CD4-positive, CD25-positive, alpha-beta regulatory T cell (primary cell): ENCODE measurements around the gene COL20A1. TPM values are rescaled to one million over a fixed set of nuclear protein-coding genes. Genes with fewer than 3 reads are reported as not detected.

ENCODE experiments used
- ATAC-seq, 2 donors: fragments of 150-1000 bp; cut with Tn5 transposase; one replicate each; pipeline ENCODE4 v1.10.0; 2021; ENCODE audit warnings: low read depth in 2 of 2, moderate number of reproducible peaks in 2 of 2, moderate library complexity in 1 of 2
- DNase-seq, 3 donors: peaks; one replicate each; pipeline versions ENCODE4 v3.0.0 to v3.0.0-alpha.2; 2012 to 2022; ENCODE audit warnings: mixed read lengths in 1 of 3
- H3K27ac ChIP-seq: one replicate; pipeline ENCODE4 v1.7.0; 2013; ENCODE audit warnings: mild to moderate bottlenecking, low read length; ENCODE audit not compliant: insufficient read depth, poor library complexity, severe bottlenecking
- H3K27me3 ChIP-seq: one replicate; pipeline ENCODE4 v1.7.0; 2013; ENCODE audit warnings: low read length; ENCODE audit not compliant: control insufficient read depth, insufficient read depth
- H3K36me3 ChIP-seq: one replicate; pipeline ENCODE4 v1.7.0; 2013; ENCODE audit warnings: mild to moderate bottlenecking, low read length, moderate library complexity; ENCODE audit not compliant: control insufficient read depth, insufficient read depth
- H3K4me1 ChIP-seq: 2 replicates; pipeline ENCODE4 v1.7.0; 2013; ENCODE audit warnings: mild to moderate bottlenecking, low read length; ENCODE audit not compliant: insufficient read depth, control insufficient read depth, poor library complexity, severe bottlenecking
- H3K4me3 ChIP-seq: one replicate; pipeline ENCODE4 v1.7.0; 2013; ENCODE audit warnings: low read depth, mild to moderate bottlenecking, low read length, moderate library complexity
- H3K9me3 ChIP-seq, 2 experiments: 1 replicate in 1 of 2; 2 replicates in 1 of 2; pipeline ENCODE4 v1.7.0; 2013; ENCODE audit warnings: low read length in 2 of 2, mild to moderate bottlenecking in 1 of 2, moderate library complexity in 1 of 2; ENCODE audit not compliant: control insufficient read depth in 2 of 2
- H3K27ac Mint-ChIP-seq, 3 donors: one replicate each; pipeline ENCODE4 v1.8.0; 2020 to 2022; ENCODE audit warnings: mild to moderate bottlenecking in 3 of 3, mixed read lengths in 3 of 3, moderate library complexity in 2 of 3
- H3K27me3 Mint-ChIP-seq: one replicate; pipeline ENCODE4 v1.8.0; 2022; ENCODE audit warnings: mild to moderate bottlenecking, mixed read lengths
- H3K36me3 Mint-ChIP-seq: one replicate; pipeline ENCODE4 v1.8.0; 2020; ENCODE audit warnings: mixed read lengths
- H3K4me1 Mint-ChIP-seq, 4 donors: one replicate each; pipeline ENCODE4 v1.8.0; 2020 to 2022; ENCODE audit warnings: mixed read lengths in 4 of 4, mild to moderate bottlenecking in 1 of 4
- H3K4me3 Mint-ChIP-seq, 4 donors: one replicate each; pipeline ENCODE4 v1.8.0; 2020 to 2022; ENCODE audit warnings: mild to moderate bottlenecking in 4 of 4, mixed read lengths in 4 of 4, moderate library complexity in 3 of 4
- H3K9me3 Mint-ChIP-seq, 7 donors: one replicate each; pipeline ENCODE4 v1.8.0; 2020 to 2022; ENCODE audit warnings: mixed read lengths in 7 of 7, mild to moderate bottlenecking in 3 of 7, moderate library complexity in 2 of 7
- polyA plus RNA-seq, 4 donors: library from polyadenylated mRNA; unstranded; fragments of 300-500 nt; fragmentation: Illumina TruSeq; gene quantifications; one replicate each; pipeline ENCODE4 v1.2.3, GENCODE V29; 2021
- total RNA-seq: library from RNA; stranded (reverse); gene quantifications from one replicate; pipeline ENCODE4 v1.2.3, GENCODE V29; 2022

COL20A1 gene
- total and polyA plus RNA-seq, 5 donors from 2014 or later = 0.20 TPM; not detected in 4

DNA sequence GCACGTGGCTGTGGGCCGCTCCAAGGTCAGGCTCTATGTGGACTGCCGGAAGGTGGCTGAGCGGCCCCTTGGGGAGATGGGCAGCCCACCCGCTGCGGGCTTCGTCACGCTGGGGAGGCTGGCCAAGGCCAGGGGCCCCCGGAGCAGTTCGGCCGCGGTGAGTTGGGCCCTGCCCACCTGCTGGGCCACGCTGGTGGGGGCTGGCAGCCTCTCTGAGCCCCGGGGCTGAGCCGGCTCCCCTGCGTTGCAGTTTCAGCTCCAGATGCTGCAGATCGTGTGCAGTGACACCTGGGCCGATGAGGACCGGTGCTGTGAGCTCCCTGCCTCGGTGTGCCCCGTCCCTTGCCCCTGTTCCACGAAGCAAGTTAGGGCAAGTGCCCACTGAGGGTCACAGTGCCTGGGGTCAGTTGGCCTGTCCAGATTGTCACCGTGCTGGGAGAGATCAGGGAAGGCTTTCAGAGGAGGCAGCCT lies 27.1 kb downstream of the COL20A1 start:
- Histone ChIP-seq H3K4me1 (no peaks in the 10 kb centered on the region), H3K4me3 (no peak overlapping the region), H3K27me3 (no peaks in the 10 kb centered on the region), H3K36me3 (no peaks in the 10 kb centered on the region), H3K27ac (no peak overlapping the region), H3K9me3 (no peaks in the 10 kb centered on the region)
- no peaks in the 10 kb centered on the region for H3K9me3 Mint-ChIP-seq
- no peak for ATAC-seq
- H3K4me1 Mint-ChIP-seq = no peaks in the 10 kb centered on the region
- H3K27ac Mint-ChIP-seq = no peak overlapping the region
- no peak overlapping the region for H3K4me3 Mint-ChIP-seq
- H3K27me3 Mint-ChIP-seq = no peaks in the 10 kb centered on the region
- no peak for DNase-seq
- no peaks in the 10 kb centered on the region for H3K36me3 Mint-ChIP-seq

DNA sequence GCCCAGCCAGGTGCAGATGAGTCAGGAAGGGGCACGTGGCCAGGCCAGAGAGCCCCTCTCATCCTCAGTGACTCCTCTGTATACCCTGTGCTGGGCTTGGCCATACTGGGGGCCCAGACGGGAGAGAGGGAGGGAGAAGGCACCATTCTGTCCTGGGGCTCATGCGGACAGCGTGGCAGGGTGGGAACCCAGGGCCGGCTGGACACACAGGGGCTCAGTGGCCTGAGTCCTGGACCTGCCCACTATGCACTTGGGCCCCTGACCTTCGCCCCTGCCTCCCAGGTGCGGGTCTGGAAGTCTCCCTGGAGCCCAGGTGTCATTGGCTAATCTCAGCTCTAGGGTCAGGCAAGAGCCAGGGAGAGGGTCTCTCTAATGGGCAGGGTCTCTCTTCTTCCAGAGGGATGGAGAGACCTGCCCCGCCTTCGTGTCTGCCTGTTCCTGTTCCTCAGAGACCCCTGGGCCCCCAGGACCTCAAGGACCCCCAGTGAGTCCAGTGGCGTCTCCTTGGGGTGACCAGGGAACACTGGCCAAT lies 27.7 kb downstream of the COL20A1 start:
- H3K9me3 Mint-ChIP-seq = no peaks in the 10 kb centered on the region
- ATAC-seq (no peak), DNase-seq (no peak)
- no peaks in the 10 kb centered on the region for H3K4me1 ChIP-seq
- H3K4me3 ChIP-seq = no peak overlapping the region
- H3K4me1 Mint-ChIP-seq = no peaks in the 10 kb centered on the region
- no peak overlapping the region for H3K4me3 Mint-ChIP-seq
- H3K27me3 Mint-ChIP-seq = no peaks in the 10 kb centered on the region
- H3K36me3 ChIP-seq = no peaks in the 10 kb centered on the region
- H3K9me3 ChIP-seq = no peaks in the 10 kb centered on the region
- H3K27ac Mint-ChIP-seq = no peak overlapping the region
- no peaks in the 10 kb centered on the region for H3K27me3 ChIP-seq
- no peaks in the 10 kb centered on the region for H3K36me3 Mint-ChIP-seq
- no peak overlapping the region for H3K27ac ChIP-seq

DNA sequence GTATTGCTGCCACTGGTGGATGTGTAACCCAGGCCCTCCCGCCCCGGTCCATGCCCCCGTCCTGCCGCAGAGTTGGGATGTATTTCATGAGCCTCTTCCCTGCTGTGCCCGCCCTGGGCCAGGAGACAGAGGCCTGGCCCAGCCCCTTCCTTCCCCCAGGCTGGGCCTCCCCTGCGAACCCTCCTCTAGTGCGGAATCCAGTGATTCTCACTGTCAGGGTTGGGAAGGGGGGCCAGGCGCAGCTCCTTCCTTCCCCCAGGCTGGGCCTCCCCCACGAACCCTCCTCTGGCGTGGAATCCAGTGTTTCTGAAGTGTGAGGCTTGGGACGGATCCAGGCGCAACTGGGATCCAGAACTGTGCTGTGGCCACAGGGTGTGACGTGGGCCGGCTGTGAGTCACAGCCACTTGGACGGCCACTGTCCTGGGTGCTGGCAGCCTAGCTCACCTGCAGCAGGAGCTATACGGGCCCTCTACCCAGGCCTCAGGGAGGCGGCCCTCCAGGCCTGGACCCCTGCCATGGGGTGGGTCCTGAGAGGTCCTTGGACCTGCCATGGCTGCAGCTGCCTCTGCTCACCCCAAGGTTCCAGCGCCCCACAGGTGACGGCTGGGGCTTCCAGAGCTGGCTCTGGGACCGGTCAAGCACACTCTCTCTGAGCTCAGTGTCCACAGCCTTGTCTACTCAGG lies 28.3 kb downstream of the COL20A1 start:
- no peaks in the 10 kb centered on the region for H3K36me3 Mint-ChIP-seq
- no peak overlapping the region for H3K27ac Mint-ChIP-seq
- H3K9me3 ChIP-seq = peaks cover 0 to 1% of the 10 kb centered on the region in 2 experiments
- no peaks in the 10 kb centered on the region for H3K9me3 Mint-ChIP-seq
- no peak overlapping the region for H3K27ac ChIP-seq
- no peaks in the 10 kb centered on the region for H3K27me3 ChIP-seq
- H3K36me3 ChIP-seq = no peaks in the 10 kb centered on the region
- H3K4me1 Mint-ChIP-seq = no peaks in the 10 kb centered on the region
- no peak overlapping the region for H3K4me3 Mint-ChIP-seq
- ATAC-seq = no peak
- H3K4me1 ChIP-seq = peaks cover 4% of the 10 kb centered on the region
- no peak for DNase-seq
- no peak overlapping the region for H3K4me3 ChIP-seq
- no peaks in the 10 kb centered on the region for H3K27me3 Mint-ChIP-seq

DNA sequence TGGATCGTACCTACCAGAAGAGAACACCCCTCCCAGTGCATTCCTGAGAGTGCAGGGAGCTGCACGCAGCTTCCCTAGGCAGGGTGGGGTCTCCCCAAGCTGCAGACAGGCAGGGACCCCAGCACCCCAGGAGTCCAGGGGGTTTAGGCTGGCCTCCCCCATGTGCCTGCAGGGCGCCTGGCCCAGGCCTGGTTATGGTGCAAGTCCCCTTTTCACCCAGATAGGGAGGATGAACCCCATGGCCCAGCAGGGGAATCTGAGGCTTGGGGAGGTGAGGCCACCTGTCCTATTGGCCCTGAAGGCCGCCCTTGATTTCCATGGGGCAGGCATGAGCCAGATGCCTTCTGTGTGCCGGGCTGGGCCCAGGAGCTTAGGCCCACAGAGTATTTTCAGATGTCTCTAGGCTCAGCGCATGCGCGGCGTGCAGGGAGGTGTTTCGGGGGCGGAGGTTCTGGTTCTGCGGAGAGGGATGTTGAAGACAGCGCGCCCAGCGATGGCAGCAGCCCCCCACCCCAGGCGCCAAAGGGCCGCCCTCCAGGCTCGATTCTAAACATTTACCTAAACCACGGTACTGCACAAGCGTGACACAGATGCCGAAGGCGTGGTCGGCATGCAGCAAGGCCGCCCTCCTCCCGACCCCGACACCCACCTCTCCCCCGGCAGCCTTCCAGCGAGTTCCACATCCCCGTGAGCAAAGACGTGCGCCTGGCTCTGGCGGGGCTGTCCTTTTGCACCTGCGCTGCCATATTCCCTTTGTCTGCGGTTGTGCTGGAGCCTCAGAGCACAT lies 29.4 kb downstream of the COL20A1 start:
- Mint-ChIP-seq H3K27ac (no peak overlapping the region), H3K4me3 (no peak overlapping the region), H3K9me3 (peaks cover 0 to 3% (median 0%) of the 10 kb centered on the region in 7 donors), H3K27me3 (no peaks in the 10 kb centered on the region), H3K36me3 (no peaks in the 10 kb centered on the region), H3K4me1 (peaks cover 0 to 5% (median 0%) of the 10 kb centered on the region in 4 donors)
- Histone ChIP-seq H3K4me3 (no peak overlapping the region), H3K27ac (no peak overlapping the region), H3K36me3 (no peaks in the 10 kb centered on the region), H3K4me1 (peaks cover 9% of the 10 kb centered on the region), H3K27me3 (no peaks in the 10 kb centered on the region), H3K9me3 (peaks cover 0 to 11% of the 10 kb centered on the region in 2 experiments)
- no peak for ATAC-seq
- DNase-seq = no peak

DNA sequence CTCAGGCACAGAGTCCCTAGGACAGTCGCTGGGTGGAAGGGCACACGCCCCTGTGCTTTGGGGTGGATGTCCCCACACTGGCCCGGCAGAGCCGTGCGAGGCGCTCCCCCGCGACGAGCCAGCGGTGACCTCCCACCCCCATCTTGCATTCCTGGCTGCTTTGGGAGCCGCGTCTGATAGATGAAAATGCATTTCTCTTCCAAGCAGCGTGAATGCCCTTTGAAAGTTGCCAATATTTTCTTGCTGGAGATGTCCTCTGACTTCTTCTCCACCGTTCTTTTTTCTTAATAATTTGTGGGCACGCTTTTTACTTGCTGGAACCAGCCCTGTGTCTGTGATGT lies 29.9 kb downstream of the COL20A1 start:
- no peaks in the 10 kb centered on the region for H3K36me3 Mint-ChIP-seq
- Histone ChIP-seq H3K36me3 (no peaks in the 10 kb centered on the region), H3K27me3 (no peaks in the 10 kb centered on the region), H3K4me1 (peaks cover 9% of the 10 kb centered on the region), H3K9me3 (peaks cover 0 to 11% of the 10 kb centered on the region in 2 experiments), H3K4me3 (no peak overlapping the region), H3K27ac (no peak overlapping the region)
- H3K27ac Mint-ChIP-seq = peak overlapping the region in 1 of 3 donors; percentile 12
- peaks cover 0 to 5% (median 0%) of the 10 kb centered on the region in 4 donors for H3K4me1 Mint-ChIP-seq
- ATAC-seq (no peak), DNase-seq (no peak)
- H3K27me3 Mint-ChIP-seq = no peaks in the 10 kb centered on the region
- H3K9me3 Mint-ChIP-seq = peaks cover 0 to 3% (median 0%) of the 10 kb centered on the region in 7 donors
- no peak overlapping the region for H3K4me3 Mint-ChIP-seq

DNA sequence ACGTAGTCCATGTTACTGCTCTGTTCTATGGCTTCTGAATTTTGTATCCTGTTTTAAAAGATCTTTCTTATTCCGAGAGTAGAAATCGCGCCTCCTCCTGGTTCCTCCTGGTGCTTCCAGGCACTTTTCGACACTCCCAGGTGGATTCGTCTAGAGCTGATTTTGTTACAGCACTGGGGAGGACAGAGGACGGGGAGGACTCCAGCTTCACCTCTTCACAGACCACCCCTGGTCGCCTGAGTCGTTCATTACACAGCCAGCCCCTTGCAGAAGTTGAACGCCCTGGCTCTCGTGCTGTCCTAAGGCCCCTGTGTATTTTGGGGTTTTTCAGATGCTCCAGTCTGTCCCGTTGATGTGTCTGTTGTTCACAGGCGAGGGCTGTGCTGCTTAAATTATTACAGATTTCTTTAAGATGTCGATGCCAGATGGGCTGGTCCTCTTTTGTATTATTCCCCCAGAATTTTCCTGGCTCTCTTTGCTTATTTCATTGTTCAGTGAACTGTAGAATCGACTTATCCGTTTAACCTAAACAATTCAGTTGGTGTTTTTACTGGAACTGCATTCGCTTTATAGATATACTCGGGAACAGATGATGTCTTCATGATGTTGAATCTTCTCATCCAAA lies 30.5 kb downstream of the COL20A1 start:
- no peak for DNase-seq
- Histone ChIP-seq H3K36me3 (no peaks in the 10 kb centered on the region), H3K27ac (no peak overlapping the region), H3K4me1 (peaks cover 9% of the 10 kb centered on the region), H3K9me3 (peaks cover 0 to 11% of the 10 kb centered on the region in 2 experiments), H3K27me3 (no peaks in the 10 kb centered on the region), H3K4me3 (no peak overlapping the region)
- Mint-ChIP-seq H3K27me3 (no peaks in the 10 kb centered on the region), H3K27ac (peak overlapping the region in 1 of 3 donors; percentile 12), H3K9me3 (peaks cover 0 to 3% (median 0%) of the 10 kb centered on the region in 7 donors), H3K36me3 (no peaks in the 10 kb centered on the region), H3K4me3 (no peak overlapping the region), H3K4me1 (peaks cover 0 to 5% (median 0%) of the 10 kb centered on the region in 4 donors)
- ATAC-seq = no peak

DNA sequence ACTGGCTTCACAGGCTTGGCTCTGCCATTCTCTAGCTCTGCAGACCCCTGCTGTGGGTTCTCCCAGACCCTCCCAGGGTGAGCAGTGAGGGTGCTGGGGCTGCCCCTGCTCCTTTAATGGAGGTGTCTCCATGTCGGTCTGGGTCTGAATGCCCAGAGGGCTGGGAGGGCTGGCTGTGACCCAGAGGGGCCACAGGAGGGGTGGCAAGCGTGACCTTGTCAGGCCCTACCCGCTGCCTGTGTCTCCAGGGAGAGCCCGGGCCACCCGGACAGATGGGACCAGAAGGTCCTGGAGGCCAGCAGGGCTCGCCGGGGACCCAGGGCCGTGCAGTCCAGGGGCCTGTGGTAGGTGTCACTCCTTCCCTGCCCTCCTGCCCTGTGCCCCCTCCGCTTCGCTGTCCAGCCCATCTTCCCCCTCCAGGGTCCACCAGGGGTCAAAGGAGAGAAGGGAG lies 32.1 kb downstream of the COL20A1 start:
- peaks cover 9% of the 10 kb centered on the region for H3K4me1 ChIP-seq
- DNase-seq (no peak), ATAC-seq (no peak)
- Mint-ChIP-seq H3K27me3 (no peaks in the 10 kb centered on the region), H3K4me1 (peaks cover 0 to 5% (median 0%) of the 10 kb centered on the region in 4 donors), H3K36me3 (no peaks in the 10 kb centered on the region), H3K9me3 (peaks cover 0 to 3% (median 0%) of the 10 kb centered on the region in 7 donors), H3K4me3 (no peak overlapping the region), H3K27ac (no peak overlapping the region)
- H3K9me3 ChIP-seq = peaks cover 0 to 11% of the 10 kb centered on the region in 2 experiments
- no peaks in the 10 kb centered on the region for H3K27me3 ChIP-seq
- H3K27ac ChIP-seq = no peak overlapping the region
- no peaks in the 10 kb centered on the region for H3K36me3 ChIP-seq
- no peak overlapping the region for H3K4me3 ChIP-seq
